A673 (cell line): Measurements from ENCODE around the gene PAM16. TPM values are rescaled to one million over a fixed set of nuclear protein-coding genes. Genes with fewer than 3 reads are reported as not detected.

Source experiments
- BruUV-seq: library from RNA; stranded (reverse); fragments of 400-500 nt; replicated peaks from 2 replicates; lab custom pipeline; 2021; lab: Mats Ljungman, UMichigan
- CTCF ChIA-PET: fragments of 300-600 bp; sonication (Branson Sonifier 250); formaldehyde crosslinking; loops from one replicate; lab custom pipeline; 2022; ENCODE audit warnings: antibody characterized with exemption; lab: Charles Lee
- POLR2A ChIA-PET: fragments of 300-600 bp; sonication (Branson Sonifier 250); formaldehyde crosslinking; loops from one replicate; lab custom pipeline; 2022; ENCODE audit warnings: antibody characterized with exemption; ENCODE audit not compliant: low non-redundant PET; lab: Charles Lee
- DNase-seq: peaks from one replicate; pipeline ENCODE4 v3.0.0-alpha.2; 2015; ENCODE audit warnings: low spot score
- H3K27ac ChIP-seq: fragments of 200-600 bp; sonication (generic); 2 replicates; pipeline ENCODE4 v1.5.1; 2016; ENCODE audit warnings: mixed run types, low read depth, mild to moderate bottlenecking, mixed read lengths, antibody characterized with exemption, low read length; ENCODE audit not compliant: poor library complexity, severe bottlenecking
- H3K27me3 ChIP-seq: fragments of 200-600 bp; sonication (generic); replicated peaks from 2 replicates; pipeline ENCODE4 v1.6.1; 2017; ENCODE audit warnings: mixed run types, low read depth, mild to moderate bottlenecking, mixed read lengths, antibody characterized with exemption, low read length; ENCODE audit not compliant: insufficient read depth, poor library complexity
- H3K36me3 ChIP-seq: fragments of 200-600 bp; sonication (generic); 2 replicates; pipeline ENCODE4 v1.6.1; 2016; ENCODE audit warnings: mixed run types, mild to moderate bottlenecking, mixed read lengths, antibody characterized with exemption, low read length; ENCODE audit not compliant: insufficient read depth, poor library complexity, severe bottlenecking
- H3K4me1 ChIP-seq: fragments of 200-600 bp; sonication (generic); 2 replicates; pipeline ENCODE4 v1.6.1; 2017; ENCODE audit warnings: mixed run types, mild to moderate bottlenecking, mixed read lengths, antibody characterized with exemption, low read length; ENCODE audit not compliant: insufficient read depth, poor library complexity, severe bottlenecking
- H3K4me3 ChIP-seq: fragments of 200-600 bp; sonication (generic); 2 replicates; pipeline ENCODE4 v1.5.1; 2016; ENCODE audit warnings: low read depth, mixed run types, mild to moderate bottlenecking, mixed read lengths, low read length; ENCODE audit not compliant: poor library complexity, severe bottlenecking
- H3K9me3 ChIP-seq: fragments of 200-600 bp; sonication (generic); 2 replicates; pipeline ENCODE4 v1.6.1; 2016; ENCODE audit warnings: mixed run types, low read depth, mild to moderate bottlenecking, mixed read lengths, antibody characterized with exemption, low read length; ENCODE audit not compliant: poor library complexity, severe bottlenecking
- CTCF ChIP-seq: fragments of 300-800, 200-600 bp; sonication (generic); conservative IDR thresholded peaks from 2 replicates; pipeline ENCODE4 v1.5.1; 2017; ENCODE audit warnings: low read depth, mild to moderate bottlenecking, antibody characterized with exemption, low read length, moderate library complexity, mixed read lengths
- EZH2 ChIP-seq: fragments of 200-600 bp; sonication (generic); IDR thresholded peaks from 2 replicates; pipeline ENCODE4 v1.6.1; 2017; ENCODE audit warnings: borderline replicate concordance, low read depth, mild to moderate bottlenecking, mixed read lengths, antibody characterized with exemption, low read length; ENCODE audit not compliant: poor library complexity, severe bottlenecking
- intact Hi-C: fragments of 100-400 bp; cut with micrococcal nuclease; formaldehyde crosslinking; loops from one replicate; pipeline ENCODE4 v1.10.0; 2022; ENCODE audit not compliant: unreplicated experiment
- total RNA-seq: library from RNA; stranded (reverse); gene quantifications from 2 replicates; pipeline ENCODE4 v1.2.3, GENCODE V29; 2021

Gene PAM16
- total RNA-seq, 1 experiment from 2014 or later, result 90.3 TPM

GRCh38 chr16:4378999-4379690 lies 28.0 kb upstream of the PAM16 start:
- Histone ChIP-seq H3K36me3 (no peaks in the 10 kb centered on the region), H3K27ac (no peak overlapping the region), H3K4me1 (peaks cover 11% of the 10 kb centered on the region), H3K9me3 (no peaks in the 10 kb centered on the region), H3K27me3 (no peaks in the 10 kb centered on the region), H3K4me3 (no peak overlapping the region)
- BruUV-seq, result no TSS peak
- no peak for DNase-seq
- POLR2A ChIA-PET, result no interaction called here
- no peak for TF ChIP-seq CTCF
- no peak for TF ChIP-seq EZH2
- intact Hi-C loops, result no loop called here
- CTCF ChIA-PET, result no interaction called here

- H3K4me1 ChIP-seq, result peaks cover 20% of the 10 kb centered on the region
- no peaks in the 10 kb centered on the region for H3K27me3 ChIP-seq
- intact Hi-C loops, result no loop called here
- no TSS peak for BruUV-seq
- H3K36me3 ChIP-seq, result no peaks in the 10 kb centered on the region
- POLR2A ChIA-PET, result no interaction called here
- CTCF ChIA-PET, result no interaction called here
- DNase-seq, result no peak
- TF ChIP-seq EZH2, result no peak
- no peak for TF ChIP-seq CTCF
- no peaks in the 10 kb centered on the region for H3K9me3 ChIP-seq
- no peak overlapping the region for H3K27ac ChIP-seq
- H3K4me3 ChIP-seq, result no peak overlapping the region
Observed at GRCh38 chr16:4378161-4378666, 27.1 kb upstream of the PAM16 start.

GRCh38 chr16:4377573-4378154 lies 26.5 kb upstream of the PAM16 start:
- no peaks in the 10 kb centered on the region for H3K27me3 ChIP-seq
- no peak for TF ChIP-seq EZH2
- 0 out of 2 replicates have a peak, but pooled peaks have one; percentile 21 for TF ChIP-seq CTCF
- H3K4me3 ChIP-seq, result no peak overlapping the region
- no peak for DNase-seq
- peaks cover 25% of the 10 kb centered on the region for H3K4me1 ChIP-seq
- intact Hi-C loops, result no loop called here
- no peak overlapping the region for H3K27ac ChIP-seq
- H3K9me3 ChIP-seq, result no peaks in the 10 kb centered on the region
- no peaks in the 10 kb centered on the region for H3K36me3 ChIP-seq
- POLR2A ChIA-PET, result no interaction called here
- no TSS peak for BruUV-seq
- CTCF ChIA-PET, result no interaction called here
